Measurements from ENCODE around the gene TAF4. TPM values are rescaled to one million over a fixed set of nuclear protein-coding genes. Genes with fewer than 3 reads are reported as not detected.
A peak's percentile ranks its signal among the peaks of the same experiment; 100 is the strongest.

The TAF4 gene
- total RNA-seq, 1 donor from 2014 or later: 10.7 TPM

DNA sequence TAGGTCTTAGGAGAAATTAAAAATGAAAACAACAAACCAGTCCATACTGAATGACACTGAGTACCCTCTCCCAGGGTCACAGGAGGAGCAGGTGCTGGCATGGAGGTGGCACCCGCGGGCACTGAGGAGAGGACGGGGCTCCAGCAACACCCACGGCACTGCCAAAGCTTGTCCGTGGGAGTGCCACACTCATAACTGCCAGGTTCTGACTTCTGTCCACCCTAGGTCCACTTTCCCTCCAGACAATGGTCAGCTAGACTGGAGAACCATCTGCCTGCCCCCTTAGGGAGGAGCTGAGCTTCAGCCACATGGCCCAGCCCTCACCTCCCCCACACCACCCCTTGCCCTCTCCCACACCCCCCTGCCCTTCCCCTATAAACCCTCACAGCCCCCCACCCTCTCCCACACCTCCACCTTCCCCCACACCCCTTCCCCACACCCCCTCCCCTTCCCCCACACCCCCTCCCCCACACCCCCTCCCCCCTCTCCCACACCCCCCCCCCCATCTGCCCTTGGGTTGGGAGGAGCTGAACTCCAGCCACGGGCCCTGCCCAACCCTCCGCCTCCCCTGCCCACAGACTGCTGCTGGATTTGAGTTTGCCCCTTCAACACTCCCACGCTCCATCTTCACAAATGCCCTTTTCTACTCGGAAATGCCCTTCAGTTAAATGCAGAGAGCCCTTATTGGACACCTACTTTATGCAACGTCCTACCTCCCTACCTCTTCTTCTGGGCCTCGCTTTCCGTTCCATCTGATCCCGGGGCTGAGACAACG is 129.6 kb downstream of the TAF4 start:
- ATAC-seq (no peak), DNase-seq (ENCODE audit: missing footprints) (peak; percentile 16)
- intact Hi-C loops (cut with DNase I): no loop called here

DNA sequence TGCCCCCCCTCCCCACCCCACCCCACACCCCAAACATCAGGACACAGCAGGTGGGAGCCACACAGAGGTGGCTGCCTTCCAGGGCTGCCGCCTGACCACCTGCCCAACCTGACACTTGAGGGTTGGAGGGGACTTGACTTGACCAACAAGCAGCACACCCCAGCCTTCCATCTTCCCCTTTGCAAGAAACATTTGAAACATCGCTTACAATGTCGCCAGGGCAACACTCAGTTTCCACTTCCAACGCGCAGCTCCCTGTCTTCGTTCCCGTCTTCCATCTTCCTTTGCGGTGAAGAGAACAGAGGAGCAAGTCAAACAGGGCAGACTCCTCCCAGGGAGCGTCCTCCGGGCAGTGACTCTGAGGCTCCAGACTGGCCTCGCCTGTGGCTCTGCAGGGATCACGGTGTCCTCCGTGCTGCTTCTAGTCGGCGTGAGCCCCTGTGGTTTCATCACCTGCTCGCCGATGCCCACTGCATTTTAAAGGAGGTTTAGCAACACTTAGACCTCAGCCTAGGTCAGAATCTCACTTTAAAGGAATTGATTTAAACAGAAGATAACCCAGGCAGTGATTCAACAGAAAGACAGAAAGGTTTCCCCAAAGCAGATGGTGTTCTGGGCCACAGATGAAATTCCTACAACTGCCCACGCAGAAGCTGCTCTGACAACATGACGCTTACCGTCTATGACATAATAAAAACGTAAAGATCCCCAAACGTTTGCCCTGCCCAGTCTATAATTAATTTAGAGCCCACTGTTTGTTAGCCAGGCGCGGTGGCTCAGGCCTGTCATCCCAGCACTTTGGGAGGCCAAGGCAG is 130.8 kb downstream of the TAF4 start:
- ATAC-seq (no peak), DNase-seq (ENCODE audit: missing footprints) (peak; percentile 34)
- intact Hi-C loops (cut with DNase I): no loop called here

DNA sequence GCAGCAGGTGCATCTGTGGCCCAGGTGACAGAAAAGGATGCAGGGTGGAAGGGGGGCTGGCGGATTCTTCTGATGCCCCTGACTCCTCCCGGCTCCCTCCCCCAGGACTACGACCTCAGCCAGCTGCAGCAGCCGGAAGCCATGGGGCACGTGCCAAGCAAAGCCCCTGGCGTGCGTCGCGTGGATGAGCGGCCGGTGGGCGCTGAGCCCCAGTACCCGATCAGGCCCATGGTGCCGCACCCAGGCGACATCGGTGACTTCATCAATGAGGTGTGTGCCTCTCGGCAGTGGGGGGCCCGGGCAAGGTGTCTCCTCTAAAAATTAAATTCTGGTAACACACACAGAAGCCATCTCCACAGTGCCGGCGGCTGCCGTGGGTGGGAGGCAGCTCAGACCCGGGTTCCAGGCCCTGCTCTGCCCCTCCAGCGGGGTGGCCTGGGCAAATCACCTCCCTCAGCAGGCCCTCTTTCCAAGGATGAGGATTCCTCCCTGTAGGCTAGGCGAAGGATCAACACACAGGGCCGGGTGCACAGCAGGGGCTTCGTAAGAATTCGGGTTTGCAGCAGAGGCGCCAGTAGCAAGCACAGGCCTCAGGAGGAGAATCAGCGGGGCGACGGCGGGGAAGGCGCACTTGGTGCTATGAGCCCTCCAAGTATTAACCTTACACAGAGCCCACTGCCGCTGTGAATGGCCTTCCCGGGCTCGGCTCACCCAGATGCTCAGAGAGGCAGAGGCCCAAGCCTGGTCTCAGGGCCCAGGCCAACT is 131.5 kb downstream of the TAF4 start:
- ATAC-seq (no peak), DNase-seq (ENCODE audit: missing footprints) (peak; percentile 64)
- intact Hi-C loops (cut with DNase I): no loop called here

DNA sequence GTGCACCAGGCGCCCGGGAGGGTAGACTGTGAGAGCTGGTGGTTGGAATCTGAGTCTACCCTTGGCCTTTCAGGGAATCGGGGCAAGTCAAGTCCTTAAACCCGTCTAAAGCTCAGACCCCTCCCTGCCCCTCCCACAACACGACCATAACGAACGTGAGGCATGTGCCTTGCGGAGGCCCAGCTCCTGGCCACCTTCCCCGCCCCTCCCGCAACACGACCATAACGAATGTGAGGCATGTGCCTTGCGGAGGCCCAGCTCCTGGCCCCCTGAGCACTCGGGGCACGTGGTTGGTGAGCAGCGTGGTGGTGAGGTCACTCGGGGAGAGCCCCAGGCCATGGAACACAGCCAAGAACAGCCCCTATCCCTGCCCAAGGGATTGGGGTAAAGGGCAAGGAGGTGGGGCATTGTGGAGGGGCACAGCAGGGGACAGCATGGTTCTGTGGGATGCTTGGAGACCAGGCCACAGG is 132.2 kb downstream of the TAF4 start:
- no peak for ATAC-seq
- intact Hi-C loops (cut with DNase I): no loop called here
- DNase-seq (ENCODE audit: missing footprints): no peak

DNA sequence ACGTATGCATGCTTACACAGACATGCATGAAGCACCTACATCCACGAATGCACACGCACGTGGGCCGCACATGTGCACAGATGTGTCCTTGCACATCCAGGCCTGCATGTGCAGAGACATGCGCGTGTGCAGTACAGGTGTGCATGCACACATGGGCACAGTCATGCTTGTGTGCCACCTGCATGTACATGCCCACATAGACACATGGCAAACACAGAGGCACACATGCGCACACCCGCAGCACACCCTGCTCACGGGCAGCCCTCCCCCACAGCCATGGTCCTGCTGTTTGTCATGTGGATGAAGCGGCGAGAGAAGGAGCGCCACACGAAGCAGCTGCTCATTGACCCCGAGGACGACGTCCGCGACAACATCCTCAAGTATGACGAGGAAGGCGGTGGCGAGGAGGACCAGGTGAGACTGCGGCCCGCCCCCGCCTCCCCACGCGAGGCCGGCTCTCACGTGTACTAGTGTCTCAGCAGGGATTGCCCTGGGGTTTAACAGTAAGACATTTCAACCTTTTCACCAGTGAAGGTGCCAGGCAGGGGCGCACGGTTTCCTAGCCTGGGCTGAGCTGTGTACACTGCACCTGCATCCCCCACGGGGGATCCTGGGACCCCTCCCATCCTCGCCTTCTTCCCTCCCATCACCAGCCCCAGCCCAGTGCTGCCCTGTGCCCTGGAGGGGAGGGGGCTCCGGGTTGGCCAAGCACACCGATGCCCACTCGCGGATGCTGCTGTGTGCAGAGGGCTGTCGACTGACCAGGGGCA is 132.8 kb downstream of the TAF4 start:
- no peak for ATAC-seq
- peak; percentile 69 for DNase-seq (ENCODE audit: missing footprints)
- intact Hi-C loops (cut with DNase I): no loop called here

DNA sequence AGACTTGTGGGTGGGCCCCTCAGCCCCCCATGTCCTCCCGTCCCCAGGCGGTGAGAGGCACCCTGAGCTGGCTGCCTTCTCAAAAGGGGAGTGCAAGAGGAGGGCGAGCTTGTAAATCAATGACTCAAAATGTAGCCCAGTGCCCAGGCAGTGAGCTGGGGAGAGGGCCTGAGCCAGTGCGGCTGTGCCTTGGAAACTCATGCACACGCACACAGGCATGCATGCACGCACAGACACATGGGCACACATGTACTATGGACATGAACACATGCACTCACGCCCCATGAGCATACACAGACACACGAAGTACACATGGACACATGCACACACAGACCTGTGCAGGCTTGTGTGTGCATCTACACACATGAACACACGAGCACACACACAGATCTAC is 133.5 kb downstream of the TAF4 start:
- intact Hi-C loops (cut with DNase I): no loop called here
- DNase-seq (ENCODE audit: missing footprints) (peak; percentile 37), ATAC-seq (no peak)

DNA sequence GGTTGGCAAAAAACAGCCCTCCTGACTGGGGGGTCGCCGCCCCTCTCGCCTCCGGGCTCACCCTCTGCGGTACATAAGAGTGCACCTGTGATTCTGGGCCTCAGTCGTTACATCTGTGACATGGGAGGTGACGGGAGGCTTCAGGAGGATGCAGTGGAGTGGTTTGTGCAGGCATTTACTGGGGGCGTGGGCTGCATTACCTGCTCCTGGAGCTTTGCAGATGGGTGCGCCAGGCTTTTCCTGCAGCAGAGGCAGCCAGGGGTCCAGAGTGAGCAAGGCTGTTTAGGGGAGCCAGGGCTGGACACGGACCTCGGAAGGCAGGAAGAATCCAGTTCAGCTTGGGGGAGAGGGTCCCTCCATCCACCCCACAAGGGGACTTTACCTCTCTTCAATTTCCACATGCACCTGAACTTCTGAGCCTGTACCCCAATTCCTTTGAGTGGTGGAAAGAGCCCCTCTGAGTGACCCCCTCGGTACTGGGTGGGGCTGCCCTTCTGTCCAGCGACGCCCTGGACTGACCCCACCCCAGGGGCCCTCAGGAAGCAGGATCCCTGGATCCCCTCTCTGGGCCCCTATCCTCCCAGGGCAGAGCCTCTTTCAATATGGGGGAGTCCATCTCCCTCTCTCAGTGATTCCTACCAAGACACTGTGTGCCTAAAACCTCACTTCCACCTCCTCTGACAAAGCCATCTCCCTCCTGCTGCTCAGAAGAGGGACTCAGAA is 134.0 kb downstream of the TAF4 start:
- DNase-seq (ENCODE audit: missing footprints): no peak
- no peak for ATAC-seq
- intact Hi-C loops (cut with DNase I): no loop called here

DNA sequence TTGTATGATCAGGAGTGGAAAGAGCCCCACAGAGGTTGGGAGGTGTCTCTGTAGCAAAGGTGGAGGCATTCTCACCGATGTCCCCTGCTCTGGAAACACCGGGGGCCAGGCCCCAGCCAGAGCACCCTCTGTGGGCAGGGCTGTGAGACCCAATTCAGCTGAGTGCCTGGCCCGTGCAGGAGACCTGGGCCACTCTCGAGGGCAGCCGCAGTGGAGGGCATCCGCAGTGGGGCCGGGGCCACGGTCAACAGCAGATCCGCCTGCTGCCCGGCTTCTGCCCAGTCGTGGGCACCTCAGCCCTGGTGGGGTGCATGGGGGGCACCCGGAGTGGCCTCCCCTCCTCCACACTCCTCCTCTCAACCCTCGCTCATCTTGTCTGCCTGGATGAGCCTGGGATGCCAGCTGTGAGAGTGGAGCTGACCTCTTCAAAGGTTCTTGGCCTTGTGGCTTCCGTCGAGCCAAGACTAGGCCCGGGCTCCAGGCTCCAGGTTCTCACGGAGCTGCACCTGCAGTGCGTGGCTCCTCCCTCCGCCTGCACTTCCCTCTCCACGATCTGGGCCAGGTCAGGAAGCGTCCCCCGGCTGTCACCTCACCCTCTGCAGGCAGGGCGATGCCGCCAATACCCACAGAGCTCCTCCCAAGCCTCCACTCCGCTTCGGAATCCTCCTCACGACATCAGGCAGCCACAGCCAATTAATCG is 134.8 kb downstream of the TAF4 start:
- ATAC-seq: no peak
- peak; percentile 34 for DNase-seq (ENCODE audit: missing footprints)
- intact Hi-C loops (cut with DNase I): no loop called here

DNA sequence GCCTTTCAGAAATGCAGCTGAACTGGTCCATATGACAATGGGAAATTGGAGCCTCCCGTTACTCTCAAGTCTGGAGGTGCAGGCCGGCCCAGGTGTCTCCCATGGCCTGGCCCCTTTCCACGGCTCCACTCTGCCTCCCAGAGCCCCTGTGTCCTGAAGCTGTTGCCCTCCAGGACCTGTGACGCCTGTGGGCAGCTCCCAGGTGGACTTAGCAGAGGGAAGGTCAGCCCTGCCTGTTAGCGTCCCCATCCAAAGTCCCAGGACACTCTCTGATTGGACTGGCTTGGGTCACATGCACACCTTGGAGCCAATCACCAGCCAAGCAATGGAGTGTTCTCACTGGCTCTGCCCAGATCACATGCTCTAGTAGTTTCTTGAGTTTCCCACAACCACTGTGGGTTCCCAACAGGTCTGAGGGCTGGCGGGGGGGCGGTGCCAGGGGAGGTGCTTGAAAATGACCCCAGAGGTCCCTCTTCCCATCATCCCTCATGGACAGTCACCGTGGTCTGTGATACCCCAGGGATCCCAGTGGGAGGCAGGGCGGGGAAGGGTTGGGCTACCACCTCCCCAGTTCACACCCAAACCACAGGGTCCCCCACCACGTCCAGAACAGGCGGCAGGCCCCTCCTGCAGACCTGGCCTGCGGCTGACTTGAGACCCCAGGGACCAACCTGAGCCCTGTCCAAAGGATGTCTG is 135.6 kb downstream of the TAF4 start:
- DNase-seq (ENCODE audit: missing footprints) (peak; percentile 59), ATAC-seq (no peak)
- intact Hi-C loops (cut with DNase I): no loop called here

DNA sequence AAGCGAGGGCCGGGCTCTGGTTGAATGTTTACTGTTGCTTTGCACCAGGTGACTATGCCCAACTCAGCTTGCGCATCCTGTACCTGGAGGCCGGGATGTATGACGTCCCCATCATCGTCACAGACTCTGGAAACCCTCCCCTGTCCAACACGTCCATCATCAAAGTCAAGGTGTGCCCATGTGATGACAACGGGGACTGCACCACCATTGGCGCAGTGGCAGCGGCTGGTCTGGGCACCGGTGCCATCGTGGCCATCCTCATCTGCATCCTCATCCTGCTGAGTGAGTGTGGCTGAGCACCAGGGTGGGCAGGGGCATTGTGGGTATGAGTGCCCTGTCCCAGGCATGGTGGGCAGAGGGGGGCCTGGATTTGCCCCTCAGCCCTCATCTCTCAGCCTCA is 136.1 kb downstream of the TAF4 start:
- intact Hi-C loops (cut with DNase I): no loop called here
- DNase-seq (ENCODE audit: missing footprints): no peak

DNA sequence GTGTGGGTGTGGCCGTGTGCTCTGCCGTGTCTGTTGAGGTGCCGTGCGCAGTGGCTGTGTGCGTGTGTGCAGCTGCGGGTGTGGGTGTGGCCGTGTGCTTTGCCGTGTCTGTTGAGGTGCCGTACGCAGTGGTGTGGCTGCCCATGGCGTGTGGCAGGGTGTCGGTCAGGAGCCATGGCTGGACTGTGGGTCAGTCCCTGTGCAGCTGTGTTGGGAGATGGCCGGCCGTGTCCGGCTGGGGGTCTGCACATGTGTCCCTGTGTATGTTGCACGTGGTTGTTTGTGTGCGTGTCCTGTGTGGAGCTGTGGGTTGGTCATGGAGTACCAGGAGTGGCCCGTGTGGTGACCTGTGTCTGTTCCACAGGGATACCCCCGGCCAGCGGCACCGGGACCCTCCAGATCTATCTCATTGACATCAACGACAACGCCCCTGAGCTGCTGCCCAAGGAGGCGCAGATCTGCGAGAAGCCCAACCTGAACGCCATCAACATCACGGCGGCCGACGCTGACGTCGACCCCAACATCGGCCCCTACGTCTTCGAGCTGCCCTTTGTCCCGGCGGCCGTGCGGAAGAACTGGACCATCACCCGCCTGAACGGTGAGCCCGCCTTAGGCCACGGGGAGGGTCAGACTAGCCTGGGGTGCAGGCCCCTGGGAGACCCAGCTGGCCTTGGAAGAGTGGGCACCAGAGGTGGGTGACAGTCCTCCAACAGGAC is 137.7 kb downstream of the TAF4 start:
- peak; percentile 55 for DNase-seq (ENCODE audit: missing footprints)

More for the DNA sequence above, 136.1 kb downstream of the TAF4 start:
- ATAC-seq: no peak

DNA sequence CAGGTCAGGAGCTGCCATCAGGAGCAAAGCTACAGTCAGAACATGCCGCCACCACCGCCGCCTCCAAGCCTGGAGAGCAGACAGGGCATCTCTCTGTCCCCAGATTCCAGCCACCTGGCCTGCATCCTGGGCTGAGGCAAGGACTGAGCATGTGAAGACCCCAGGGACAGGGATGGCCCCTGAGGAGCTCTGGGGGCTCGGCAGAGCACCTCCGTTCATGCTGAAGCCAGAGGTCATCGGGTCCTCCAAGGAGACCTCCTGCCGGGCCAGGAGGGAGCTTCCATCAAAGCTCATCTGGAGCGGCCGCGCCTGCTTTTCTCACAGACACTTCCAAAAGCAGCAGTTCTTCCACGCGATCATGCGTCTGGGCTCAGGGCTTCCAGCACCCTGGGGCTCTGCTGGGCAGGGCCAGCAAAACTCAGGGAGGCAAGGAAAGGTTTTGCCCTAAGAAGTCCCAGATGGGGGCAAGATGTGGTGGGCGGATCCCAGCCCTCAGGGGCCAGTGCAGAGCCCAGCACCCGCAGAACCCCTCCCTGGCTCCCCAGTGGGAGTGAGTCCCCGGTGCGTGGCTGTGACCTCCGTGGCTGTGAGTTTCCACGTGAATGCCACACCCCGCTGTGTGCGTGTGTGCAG is 138.4 kb downstream of the TAF4 start:
- no peak for ATAC-seq
- intact Hi-C loops (cut with DNase I): no loop called here
- peak; percentile 67 for DNase-seq (ENCODE audit: missing footprints)

More for the DNA sequence above, 137.7 kb downstream of the TAF4 start:
- intact Hi-C loops (cut with DNase I): no loop called here
- ATAC-seq: no peak

DNA sequence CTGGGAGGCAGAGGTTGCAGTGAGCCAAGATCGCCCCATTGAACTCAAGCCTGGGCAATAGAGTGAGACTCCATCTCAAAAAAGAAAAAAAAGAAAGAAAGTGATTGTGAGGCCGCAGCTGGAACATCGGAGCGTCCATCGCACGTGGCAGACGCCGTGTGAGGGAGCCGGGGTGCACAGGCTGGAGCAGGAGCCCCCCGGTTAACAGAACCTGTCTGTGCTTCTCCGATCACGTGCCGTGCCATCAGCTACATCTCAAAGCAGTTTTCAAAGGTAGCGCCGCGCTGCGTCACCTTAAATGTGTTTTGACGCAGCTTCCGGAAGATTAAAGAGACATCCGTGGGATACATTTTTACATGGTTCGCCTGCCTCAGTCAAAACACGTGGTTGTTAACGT is 138.9 kb downstream of the TAF4 start:
- DNase-seq (ENCODE audit: missing footprints): no peak
- no peak for ATAC-seq
- intact Hi-C loops (cut with DNase I): no loop called here

DNA sequence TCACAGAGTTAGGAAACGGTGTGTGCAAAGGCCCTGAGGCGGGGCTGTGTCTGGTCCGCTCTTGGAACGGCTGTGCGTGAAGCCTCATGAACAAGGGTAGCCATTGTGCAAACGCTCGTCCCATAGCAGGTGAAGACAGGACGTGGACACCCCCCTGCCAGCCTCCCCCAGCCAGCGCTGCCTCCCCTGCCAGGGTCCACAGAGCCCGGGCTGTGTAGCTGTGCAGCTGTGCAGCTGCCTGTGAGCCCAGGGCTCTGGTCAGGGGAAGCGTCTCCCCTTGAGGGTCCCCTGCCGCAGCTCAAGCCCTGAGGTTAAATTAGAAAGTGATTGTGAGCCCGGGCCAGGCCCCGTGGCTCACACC is 139.4 kb downstream of the TAF4 start:
- DNase-seq (ENCODE audit: missing footprints) (peak; percentile 30), ATAC-seq (no peak)
- intact Hi-C loops (cut with DNase I): no loop called here

DNA sequence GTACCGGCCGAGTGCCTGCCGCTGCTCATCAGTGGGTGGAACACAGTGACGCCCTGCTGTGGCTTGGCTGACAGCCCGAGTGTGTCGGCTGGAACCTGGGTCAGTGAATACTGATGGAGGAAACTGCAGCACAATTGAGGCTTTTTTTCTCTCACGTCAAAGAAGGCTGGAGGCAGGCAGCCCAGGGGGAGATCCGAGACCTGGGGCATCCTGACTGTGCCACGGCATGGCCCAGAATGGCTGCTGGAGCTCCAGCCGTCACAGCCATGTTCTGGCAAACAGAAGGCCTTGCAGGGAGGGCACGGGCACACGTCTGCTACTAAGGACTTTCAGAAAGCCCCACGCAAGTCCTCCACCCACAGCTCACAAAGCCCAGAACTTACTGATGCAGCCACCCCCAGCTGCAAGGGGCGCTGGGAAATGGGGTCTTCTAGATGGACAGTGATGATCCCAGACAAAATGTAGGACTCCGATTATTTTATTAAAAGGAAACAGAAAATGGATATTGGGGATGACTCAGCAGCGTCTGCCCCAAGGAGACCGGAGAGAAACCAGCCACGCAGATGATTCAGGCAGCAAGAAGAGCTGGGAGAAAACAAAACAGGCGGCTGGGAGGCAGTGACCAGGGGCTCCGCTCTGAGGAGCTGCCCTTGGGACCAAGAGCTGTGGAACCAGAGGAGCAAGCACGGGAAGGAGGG is 140.0 kb downstream of the TAF4 start:
- intact Hi-C loops (cut with DNase I): no loop called here
- DNase-seq (ENCODE audit: missing footprints) (peak; percentile 13), ATAC-seq (no peak)

All from Right ventricle myocardium inferior (tissue), 1 donor.